ENCODE results near the gene ADCY7. TPM values are rescaled to one million over a fixed set of nuclear protein-coding genes. Genes with fewer than 3 reads are reported as not detected.

ADCY7 gene
- total RNA-seq, 6 experiments from 2014 or later, result 32.7 to 48.1 (median 41.9) TPM

- no peak for DNase-seq
- Mint-ChIP-seq H3K27me3 (ENCODE audit: insufficient read depth) (peaks cover 1% of the 10 kb centered on the region; the same call in 1 of the 2 replicates), H3K4me1 (ENCODE audit: low read depth) (no peaks in the 10 kb centered on the region), H3K9me3 (peaks cover 4% of the 10 kb centered on the region), H3K27ac (no peak overlapping the region), H3K4me3 (no peak overlapping the region), H3K36me3 (ENCODE audit: low read depth) (peaks cover 18% of the 10 kb centered on the region)
- no peak for TF ChIP-seq CTCF (IDR thresholded peaks at IDR 0.05)
Measured at GRCh38 chr16:50276801-50277555, 10.6 kb downstream of the ADCY7 start.

DNA sequence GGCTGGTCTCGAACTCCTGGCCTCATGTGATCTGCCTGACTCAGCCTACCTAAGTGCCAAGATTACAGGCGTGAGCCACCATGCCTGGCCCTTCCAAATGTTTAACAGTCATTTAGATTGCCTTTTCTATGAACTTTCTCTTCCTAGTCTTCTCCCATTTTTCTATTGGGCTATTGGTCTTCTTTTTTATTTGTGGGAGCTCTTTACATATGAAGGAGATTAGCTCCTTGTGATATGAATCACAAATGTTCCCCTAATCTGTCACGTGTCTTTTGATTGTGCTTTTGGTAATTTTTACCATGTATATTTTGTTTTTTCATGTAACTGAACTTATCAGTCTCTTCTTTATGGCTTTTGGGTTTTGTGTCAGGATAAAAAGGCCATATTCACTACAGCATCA, 11.9 kb downstream of the ADCY7 start:
- Mint-ChIP-seq H3K36me3 (ENCODE audit: low read depth) (peaks cover 18% of the 10 kb centered on the region), H3K27ac (no peak overlapping the region)

DNA sequence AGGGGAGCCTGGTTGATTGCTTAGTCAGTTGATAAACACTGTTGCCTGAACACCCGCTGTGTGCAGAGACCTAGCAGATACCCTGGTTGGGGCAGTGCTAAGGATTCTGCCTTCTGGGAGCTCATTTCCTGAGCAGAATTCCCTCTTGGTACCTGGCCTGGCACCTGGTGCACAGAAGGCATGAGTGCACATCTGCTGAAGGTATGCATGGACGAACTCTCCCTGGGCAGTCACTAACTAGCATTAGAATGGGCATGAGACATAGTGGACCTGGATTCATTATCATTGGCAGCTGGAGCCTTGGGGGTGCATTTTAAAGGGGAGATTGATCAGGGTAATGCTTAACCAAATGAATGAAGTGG, 13.1 kb downstream of the ADCY7 start:
- no peak for TF ChIP-seq CTCF (IDR thresholded peaks at IDR 0.05)
- H3K27me3 Mint-ChIP-seq (ENCODE audit: insufficient read depth), result no peaks in the 10 kb centered on the region; the same call in 1 of the 2 replicates
- no peak overlapping the region for H3K4me3 Mint-ChIP-seq
- peaks cover 4% of the 10 kb centered on the region for H3K9me3 Mint-ChIP-seq
- no peak overlapping the region for H3K27ac Mint-ChIP-seq
- no peaks in the 10 kb centered on the region for H3K4me1 Mint-ChIP-seq (ENCODE audit: low read depth)
- peaks cover 18% of the 10 kb centered on the region for H3K36me3 Mint-ChIP-seq (ENCODE audit: low read depth)
- DNase-seq, result no peak

More for the DNA sequence above, 11.9 kb downstream of the ADCY7 start:
- peaks cover 4% of the 10 kb centered on the region for H3K9me3 Mint-ChIP-seq
- no peak overlapping the region for H3K4me3 Mint-ChIP-seq
- no peak for DNase-seq
- peaks cover 1% of the 10 kb centered on the region; the same call in 1 of the 2 replicates for H3K27me3 Mint-ChIP-seq (ENCODE audit: insufficient read depth)
- no peaks in the 10 kb centered on the region for H3K4me1 Mint-ChIP-seq (ENCODE audit: low read depth)
- no peak for TF ChIP-seq CTCF (IDR thresholded peaks at IDR 0.05)

DNA sequence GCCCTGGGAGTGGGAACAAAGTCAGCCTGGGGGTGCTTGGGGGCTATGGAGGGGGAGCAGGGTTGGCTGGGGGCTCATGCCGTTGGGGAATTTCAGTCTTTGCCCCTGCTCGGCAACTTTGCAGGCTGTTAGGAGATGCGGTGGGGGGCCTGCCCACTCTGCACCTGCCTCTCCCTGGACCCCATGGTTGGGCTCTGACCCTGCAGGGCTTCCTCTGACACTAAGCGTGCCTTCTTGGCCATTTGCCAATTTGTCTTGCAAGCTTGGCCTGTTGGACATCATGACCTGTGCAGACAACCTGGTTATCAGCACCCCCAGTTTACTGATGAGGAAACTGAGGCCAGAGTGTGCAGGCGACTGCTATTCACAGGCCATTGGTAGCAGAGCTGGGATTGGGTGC, 14.6 kb downstream of the ADCY7 start:
- Mint-ChIP-seq H3K9me3 (peaks cover 4% of the 10 kb centered on the region), H3K4me3 (no peak overlapping the region), H3K27ac (no peak overlapping the region), H3K4me1 (ENCODE audit: low read depth) (no peaks in the 10 kb centered on the region), H3K27me3 (ENCODE audit: insufficient read depth) (no peaks in the 10 kb centered on the region; the same call in 1 of the 2 replicates), H3K36me3 (ENCODE audit: low read depth) (peaks cover 18% of the 10 kb centered on the region)
- no peak for DNase-seq
- TF ChIP-seq CTCF (IDR thresholded peaks at IDR 0.05), result no peak

GRCh38 chr16:50281391-50282009, 15.1 kb downstream of the ADCY7 start:
- Mint-ChIP-seq H3K4me3 (no peak overlapping the region), H3K27ac (no peak overlapping the region), H3K36me3 (ENCODE audit: low read depth) (peaks cover 21% of the 10 kb centered on the region), H3K4me1 (ENCODE audit: low read depth) (no peaks in the 10 kb centered on the region), H3K27me3 (ENCODE audit: insufficient read depth) (no peaks in the 10 kb centered on the region; the same call in 1 of the 2 replicates), H3K9me3 (peaks cover 4% of the 10 kb centered on the region)
- TF ChIP-seq CTCF (IDR thresholded peaks at IDR 0.05), result no peak
- DNase-seq, result no peak

Data from HFFc6 (cell line).